MM.1S (cell line): ENCODE results near the gene STK32B.

Experiments
- EZH2 ChIP-seq: fragments of 300-600 bp; sonication (generic); optimal IDR thresholded peaks from 2 replicates; pipeline ENCODE3; 2017; ENCODE audit warnings: low read depth, mild to moderate bottlenecking, antibody characterized with exemption, low read length, mixed read lengths
- EZH2phosphoT487 ChIP-seq: fragments of 300-600 bp; sonication (generic); IDR thresholded peaks from 2 replicates; pipeline ENCODE4 v1.6.1; 2018; ENCODE audit warnings: antibody characterized with exemption, low read length
- TF ChIP-seq, protein P1 (sequence below): fragments of 300-600 bp; sonication (generic); IDR thresholded peaks from 2 replicates; pipeline ENCODE4 v1.5.1; 2016; ENCODE audit warnings: antibody characterized with exemption, low read length, mixed read lengths

DNA sequence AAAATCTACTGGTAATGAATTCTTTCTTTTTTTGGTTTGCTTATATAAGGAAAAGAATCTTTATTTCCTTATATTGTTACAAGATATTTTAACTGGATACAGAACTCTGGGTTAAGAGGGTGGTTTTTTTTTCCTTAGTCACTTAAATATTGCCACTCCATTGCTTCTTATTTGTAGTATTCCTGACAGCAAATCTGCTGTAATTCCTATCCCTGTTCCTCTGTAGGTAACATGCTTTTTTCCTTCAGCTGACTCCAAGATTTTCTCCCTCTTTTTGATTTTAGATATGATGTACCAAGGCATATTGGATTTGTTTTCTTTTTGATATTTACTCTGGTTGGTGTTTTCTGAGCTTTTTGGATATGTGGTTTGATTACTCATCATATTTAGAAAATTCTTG lies 378.5 kb downstream of the STK32B start:
- TF ChIP-seq, protein P1, sequence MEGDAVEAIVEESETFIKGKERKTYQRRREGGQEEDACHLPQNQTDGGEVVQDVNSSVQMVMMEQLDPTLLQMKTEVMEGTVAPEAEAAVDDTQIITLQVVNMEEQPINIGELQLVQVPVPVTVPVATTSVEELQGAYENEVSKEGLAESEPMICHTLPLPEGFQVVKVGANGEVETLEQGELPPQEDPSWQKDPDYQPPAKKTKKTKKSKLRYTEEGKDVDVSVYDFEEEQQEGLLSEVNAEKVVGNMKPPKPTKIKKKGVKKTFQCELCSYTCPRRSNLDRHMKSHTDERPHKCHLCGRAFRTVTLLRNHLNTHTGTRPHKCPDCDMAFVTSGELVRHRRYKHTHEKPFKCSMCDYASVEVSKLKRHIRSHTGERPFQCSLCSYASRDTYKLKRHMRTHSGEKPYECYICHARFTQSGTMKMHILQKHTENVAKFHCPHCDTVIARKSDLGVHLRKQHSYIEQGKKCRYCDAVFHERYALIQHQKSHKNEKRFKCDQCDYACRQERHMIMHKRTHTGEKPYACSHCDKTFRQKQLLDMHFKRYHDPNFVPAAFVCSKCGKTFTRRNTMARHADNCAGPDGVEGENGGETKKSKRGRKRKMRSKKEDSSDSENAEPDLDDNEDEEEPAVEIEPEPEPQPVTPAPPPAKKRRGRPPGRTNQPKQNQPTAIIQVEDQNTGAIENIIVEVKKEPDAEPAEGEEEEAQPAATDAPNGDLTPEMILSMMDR: no peak
- TF ChIP-seq EZH2 (no peak), EZH2phosphoT487 (no peak)
